Activated T-cell treated with anti-CD3 and anti-CD28 coated beads for 24 hours (primary cell): Measurements from ENCODE around the gene ZNF367.
"Not testable (repeated sequence)": the region's sequence is repeated elsewhere in the genome, so short reads cannot be mapped to it uniquely, and the experiment has no call there.

Source experiments
- DNase-seq: peaks from one replicate; pipeline ENCODE4 v3.0.0-alpha.2; 2020; ENCODE audit warnings: low read depth

The ZNF367 gene

GRCh38 chr9:96399325-96399633 is 18.9 kb downstream of the ZNF367 start:
- no peak for DNase-seq

GRCh38 chr9:96398582-96399324 is 19.4 kb downstream of the ZNF367 start:
- no peak for DNase-seq

- no peak for DNase-seq
Measured at GRCh38 chr9:96395964-96396363, 22.2 kb downstream of the ZNF367 start.

- DNase-seq = no peak
Measured at GRCh38 chr9:96394832-96395496, 23.2 kb downstream of the ZNF367 start.

- no peak for DNase-seq
Measured at GRCh38 chr9:96392263-96392662, 25.9 kb downstream of the ZNF367 start.

GRCh38 chr9:96391021-96391765 is 27.0 kb downstream of the ZNF367 start:
- DNase-seq = no peak

GRCh38 chr9:96388144-96388543 is 30.0 kb downstream of the ZNF367 start:
- no peak for DNase-seq

- no peak for DNase-seq
Measured at GRCh38 chr9:96386157-96386556, 32.0 kb downstream of the ZNF367 start.

- DNase-seq = no peak
Measured at GRCh38 chr9:96383165-96383942, 34.8 kb downstream of the ZNF367 start, which contains the start of gene SLC35D2. TSS of gene SLC35D2 (minus strand) at chr9:96383711. CDS start at chr9:96383634, 77 bp downstream.

GRCh38 chr9:96382839-96383164 is 35.4 kb downstream of the ZNF367 start:
- DNase-seq = no peak

GRCh38 chr9:96382175-96382574 is 36.0 kb downstream of the ZNF367 start:
- DNase-seq = no peak

- DNase-seq = no peak
Measured at GRCh38 chr9:96381696-96382095, 36.5 kb downstream of the ZNF367 start.

GRCh38 chr9:96381125-96381524 is 37.0 kb downstream of the ZNF367 start:
- no peak for DNase-seq

- no peak for DNase-seq
Measured at GRCh38 chr9:96379461-96379860, 38.7 kb downstream of the ZNF367 start.

- DNase-seq = no peak
Measured at GRCh38 chr9:96378187-96378586, 40.0 kb downstream of the ZNF367 start.

GRCh38 chr9:96376891-96377874 is 41.0 kb downstream of the ZNF367 start:
- no peak for DNase-seq

GRCh38 chr9:96375507-96375906 is 42.7 kb downstream of the ZNF367 start:
- not testable (repeated sequence) for DNase-seq

GRCh38 chr9:96367943-96368342 is 50.2 kb downstream of the ZNF367 start:
- no peak for DNase-seq

- no peak for DNase-seq
Measured at GRCh38 chr9:96363175-96363967, 54.8 kb downstream of the ZNF367 start.

GRCh38 chr9:96362119-96362518 is 56.1 kb downstream of the ZNF367 start:
- DNase-seq = not testable (repeated sequence)
